Measurements from ENCODE around the gene TAS2R31.
"Not testable (repeated sequence)": the region's sequence is repeated elsewhere in the genome, so short reads cannot be mapped to it uniquely, and the experiment has no call there.

TAS2R31 gene

GRCh38 chr12:11031307-11031706 lies at the start of gene TAS2R31:
Gene TAS2R31 (minus strand): TSS chr12:11031407. CDS start chr12:11031335, 72 bp downstream.
- Mint-ChIP-seq H3K4me3 (no peak within 1 kb of the TSS), H3K27me3 (ENCODE audit: low read depth) (no peaks in the 10 kb centered on the region), H3K36me3 (ENCODE audit: low read depth) (peaks cover 37% of the 10 kb centered on the region), H3K9me3 (peaks cover 3% of the 10 kb centered on the region), H3K27ac (no peak within 1 kb of the TSS), H3K4me1 (ENCODE audit: low read depth) (no peaks in the 10 kb centered on the region)
- no peak for DNase-seq (ENCODE audit: low spot score)

GRCh38 chr12:11078246-11078645 lies 47.0 kb upstream of the TAS2R31 start:
- DNase-seq (ENCODE audit: low spot score) = no peak
- Mint-ChIP-seq H3K4me1 (ENCODE audit: low read depth) (peaks cover 6% of the 10 kb centered on the region), H3K9me3 (peaks cover 10% of the 10 kb centered on the region), H3K27ac (no peak overlapping the region), H3K4me3 (no peak overlapping the region), H3K36me3 (ENCODE audit: low read depth) (peaks cover 15% of the 10 kb centered on the region), H3K27me3 (ENCODE audit: low read depth) (no peaks in the 10 kb centered on the region)

GRCh38 chr12:11075642-11076041 lies 44.4 kb upstream of the TAS2R31 start:
- H3K27ac Mint-ChIP-seq = no peak overlapping the region
- H3K9me3 Mint-ChIP-seq = peaks cover 4% of the 10 kb centered on the region
- no peak for DNase-seq (ENCODE audit: low spot score)
- H3K4me1 Mint-ChIP-seq (ENCODE audit: low read depth) = peaks cover 6% of the 10 kb centered on the region
- peaks cover 10% of the 10 kb centered on the region for H3K36me3 Mint-ChIP-seq (ENCODE audit: low read depth)
- H3K4me3 Mint-ChIP-seq = no peak overlapping the region
- no peaks in the 10 kb centered on the region for H3K27me3 Mint-ChIP-seq (ENCODE audit: low read depth)

- Mint-ChIP-seq H3K4me1 (ENCODE audit: low read depth) (peaks cover 6% of the 10 kb centered on the region), H3K4me3 (no peak overlapping the region), H3K27me3 (ENCODE audit: low read depth) (no peaks in the 10 kb centered on the region), H3K27ac (no peak overlapping the region), H3K9me3 (no peaks in the 10 kb centered on the region), H3K36me3 (ENCODE audit: low read depth) (peaks cover 10% of the 10 kb centered on the region)
- DNase-seq (ENCODE audit: low spot score) = no peak
Observed at GRCh38 chr12:11071414-11071813, 40.2 kb upstream of the TAS2R31 start.

GRCh38 chr12:11070999-11071398 lies 39.8 kb upstream of the TAS2R31 start:
- Mint-ChIP-seq H3K4me1 (ENCODE audit: low read depth) (peaks cover 6% of the 10 kb centered on the region), H3K9me3 (no peaks in the 10 kb centered on the region), H3K27ac (no peak overlapping the region), H3K4me3 (no peak overlapping the region), H3K36me3 (ENCODE audit: low read depth) (peaks cover 10% of the 10 kb centered on the region), H3K27me3 (ENCODE audit: low read depth) (no peaks in the 10 kb centered on the region)
- no peak for DNase-seq (ENCODE audit: low spot score)

GRCh38 chr12:11069854-11070365 lies 38.7 kb upstream of the TAS2R31 start:
- H3K4me1 Mint-ChIP-seq (ENCODE audit: low read depth) = peaks cover 3% of the 10 kb centered on the region
- no peak for DNase-seq (ENCODE audit: low spot score)
- H3K36me3 Mint-ChIP-seq (ENCODE audit: low read depth) = peaks cover 10% of the 10 kb centered on the region
- H3K27ac Mint-ChIP-seq = no peak overlapping the region
- no peaks in the 10 kb centered on the region for H3K9me3 Mint-ChIP-seq
- no peak overlapping the region for H3K4me3 Mint-ChIP-seq
- H3K27me3 Mint-ChIP-seq (ENCODE audit: low read depth) = no peaks in the 10 kb centered on the region

GRCh38 chr12:11067514-11067913 lies 36.3 kb upstream of the TAS2R31 start:
- Mint-ChIP-seq H3K4me1 (ENCODE audit: low read depth) (no peaks in the 10 kb centered on the region), H3K4me3 (no peak overlapping the region), H3K36me3 (ENCODE audit: low read depth) (peaks cover 8% of the 10 kb centered on the region), H3K27me3 (ENCODE audit: low read depth) (no peaks in the 10 kb centered on the region), H3K9me3 (no peaks in the 10 kb centered on the region), H3K27ac (no peak overlapping the region)
- DNase-seq (ENCODE audit: low spot score) = no peak

GRCh38 chr12:11062194-11062593 lies 31.0 kb upstream of the TAS2R31 start, which contains the start of gene TAS2R46:
Gene TAS2R46 (minus strand): TSS chr12:11062294. CDS start chr12:11062294, 0 bp downstream.
- H3K4me1 Mint-ChIP-seq (ENCODE audit: low read depth); H3K36me3 Mint-ChIP-seq (ENCODE audit: low read depth); H3K9me3 Mint-ChIP-seq; H3K27ac Mint-ChIP-seq; H3K4me3 Mint-ChIP-seq; H3K27me3 Mint-ChIP-seq (ENCODE audit: low read depth); DNase-seq (ENCODE audit: low spot score): not testable (repeated sequence)

GRCh38 chr12:11059784-11060183 lies 28.6 kb upstream of the TAS2R31 start:
- no peak for DNase-seq (ENCODE audit: low spot score)
- no peak overlapping the region for H3K4me3 Mint-ChIP-seq
- H3K27me3 Mint-ChIP-seq (ENCODE audit: low read depth) = no peaks in the 10 kb centered on the region
- H3K27ac Mint-ChIP-seq = no peak overlapping the region
- no peaks in the 10 kb centered on the region for H3K9me3 Mint-ChIP-seq
- H3K4me1 Mint-ChIP-seq (ENCODE audit: low read depth) = no peaks in the 10 kb centered on the region
- H3K36me3 Mint-ChIP-seq (ENCODE audit: low read depth) = peaks cover 14% of the 10 kb centered on the region

- H3K4me3 Mint-ChIP-seq = no peak overlapping the region
- H3K27ac Mint-ChIP-seq = no peak overlapping the region
- no peak for DNase-seq (ENCODE audit: low spot score)
- H3K36me3 Mint-ChIP-seq (ENCODE audit: low read depth) = peaks cover 14% of the 10 kb centered on the region
- no peaks in the 10 kb centered on the region for H3K9me3 Mint-ChIP-seq
- H3K27me3 Mint-ChIP-seq (ENCODE audit: low read depth) = no peaks in the 10 kb centered on the region
- H3K4me1 Mint-ChIP-seq (ENCODE audit: low read depth) = no peaks in the 10 kb centered on the region
Observed at GRCh38 chr12:11059041-11059440, 27.8 kb upstream of the TAS2R31 start.

GRCh38 chr12:11055306-11055705 lies 24.1 kb upstream of the TAS2R31 start:
- Mint-ChIP-seq H3K4me1 (ENCODE audit: low read depth) (no peaks in the 10 kb centered on the region), H3K9me3 (peaks cover 24% of the 10 kb centered on the region), H3K36me3 (ENCODE audit: low read depth) (peaks cover 25% of the 10 kb centered on the region), H3K4me3 (no peak overlapping the region), H3K27me3 (ENCODE audit: low read depth) (no peaks in the 10 kb centered on the region), H3K27ac (no peak overlapping the region)
- no peak for DNase-seq (ENCODE audit: low spot score)

- peaks cover 40% of the 10 kb centered on the region for H3K36me3 Mint-ChIP-seq (ENCODE audit: low read depth)
- not testable (repeated sequence) for H3K27ac Mint-ChIP-seq; H3K4me1 Mint-ChIP-seq (ENCODE audit: low read depth); DNase-seq (ENCODE audit: low spot score); H3K27me3 Mint-ChIP-seq (ENCODE audit: low read depth); H3K4me3 Mint-ChIP-seq
- H3K9me3 Mint-ChIP-seq = peaks cover 32% of the 10 kb centered on the region
Observed at GRCh38 chr12:11049806-11050531, 18.8 kb upstream of the TAS2R31 start.

- H3K27me3 Mint-ChIP-seq (ENCODE audit: low read depth); DNase-seq (ENCODE audit: low spot score); H3K27ac Mint-ChIP-seq; H3K4me1 Mint-ChIP-seq (ENCODE audit: low read depth); H3K4me3 Mint-ChIP-seq: not testable (repeated sequence)
- Mint-ChIP-seq H3K9me3 (peaks cover 10% of the 10 kb centered on the region), H3K36me3 (ENCODE audit: low read depth) (peaks cover 50% of the 10 kb centered on the region)
Observed at GRCh38 chr12:11041366-11041765, 10.2 kb upstream of the TAS2R31 start.

- H3K4me1 Mint-ChIP-seq (ENCODE audit: low read depth) = no peaks in the 10 kb centered on the region
- H3K4me3 Mint-ChIP-seq = no peak overlapping the region
- peaks cover 10% of the 10 kb centered on the region for H3K9me3 Mint-ChIP-seq
- peaks cover 48% of the 10 kb centered on the region for H3K36me3 Mint-ChIP-seq (ENCODE audit: low read depth)
- H3K27me3 Mint-ChIP-seq (ENCODE audit: low read depth) = no peaks in the 10 kb centered on the region
- DNase-seq (ENCODE audit: low spot score) = no peak
- H3K27ac Mint-ChIP-seq = no peak overlapping the region
Observed at GRCh38 chr12:11040162-11040561, 9.0 kb upstream of the TAS2R31 start.

GRCh38 chr12:11039171-11039570 lies 8.0 kb upstream of the TAS2R31 start:
- peaks cover 40% of the 10 kb centered on the region for H3K36me3 Mint-ChIP-seq (ENCODE audit: low read depth)
- H3K9me3 Mint-ChIP-seq = peaks cover 10% of the 10 kb centered on the region
- DNase-seq (ENCODE audit: low spot score) = no peak
- H3K4me3 Mint-ChIP-seq = no peak overlapping the region
- no peaks in the 10 kb centered on the region for H3K4me1 Mint-ChIP-seq (ENCODE audit: low read depth)
- H3K27me3 Mint-ChIP-seq (ENCODE audit: low read depth) = no peaks in the 10 kb centered on the region
- no peak overlapping the region for H3K27ac Mint-ChIP-seq
